Keratinocyte (primary cell): ENCODE measurements around the gene ROBO2. TPM values are rescaled to one million over a fixed set of nuclear protein-coding genes. Genes with fewer than 3 reads are reported as not detected.

ENCODE experiments used
- DNase-seq: peaks from one replicate; pipeline ENCODE4 v3.0.0-alpha.2; 2011; ENCODE audit warnings: low read depth, missing footprints, low spot score
- FAIRE-seq: peaks from 2 replicates; lab custom pipeline; 2011; peaks lifted over from hg19 to GRCh38; lab: Jason Lieb, UNC
- H2AFZ ChIP-seq: 2 replicates; pipeline ENCODE4 v1.6.0; 2012; ENCODE audit warnings: low read length, control low read depth, inconsistent platforms; ENCODE audit not compliant: control insufficient read depth
- H3K27ac ChIP-seq: 2 replicates; pipeline ENCODE4 v1.5.1; 2011; ENCODE audit warnings: low read length; ENCODE audit not compliant: control insufficient read depth, insufficient read depth
- H3K27me3 ChIP-seq: 3 replicates; pipeline ENCODE4 v1.6.0; 2011; ENCODE audit warnings: low read length; ENCODE audit not compliant: control insufficient read depth, insufficient read depth; ENCODE audit errors: extremely low read depth
- H3K36me3 ChIP-seq, 2 experiments: 2 replicates in 1 of 2; 3 replicates in 1 of 2; pipeline ENCODE4 v1.5.1; 2011; ENCODE audit warnings: low read length in 2 of 2, mild to moderate bottlenecking in 1 of 2; ENCODE audit not compliant: control insufficient read depth in 2 of 2, insufficient read depth in 2 of 2; ENCODE audit errors: extremely low read depth in 1 of 2
- H3K4me1 ChIP-seq: 3 replicates; pipeline ENCODE4 v1.5.1; 2011; ENCODE audit warnings: low read length; ENCODE audit not compliant: control insufficient read depth, insufficient read depth; ENCODE audit errors: extremely low read depth
- H3K4me2 ChIP-seq: 3 replicates; pipeline ENCODE4 v1.6.0; 2011; ENCODE audit warnings: low read depth, low read length; ENCODE audit not compliant: control insufficient read depth, insufficient read depth; ENCODE audit errors: extremely low read depth
- H3K4me3 ChIP-seq, 3 experiments: fragments of 200-600 bp in 1 of 3; sonication (generic) in 1 of 3; 2 replicates in 2 of 3; 3 replicates in 1 of 3; pipeline ENCODE4 v1.5.1; 2011 to 2016; ENCODE audit warnings: low read length in 3 of 3, mild to moderate bottlenecking in 3 of 3, control low read depth in 2 of 3, inconsistent platforms in 1 of 3, low read depth in 1 of 3, mixed read lengths in 1 of 3, mixed run types in 1 of 3, moderate library complexity in 1 of 3; ENCODE audit not compliant: control insufficient read depth in 2 of 3, insufficient read depth in 2 of 3; ENCODE audit errors: extremely low read depth in 1 of 3
- H3K79me2 ChIP-seq: 2 replicates; pipeline ENCODE4 v1.6.0; 2012; ENCODE audit warnings: low read length; ENCODE audit not compliant: control insufficient read depth, insufficient read depth
- H3K9ac ChIP-seq: 3 replicates; pipeline ENCODE4 v1.6.0; 2011; ENCODE audit warnings: low read length; ENCODE audit not compliant: control insufficient read depth, insufficient read depth; ENCODE audit errors: extremely low read depth
- H3K9me1 ChIP-seq: 3 replicates; pipeline ENCODE4 v1.6.0; 2011; ENCODE audit warnings: low read length; ENCODE audit not compliant: control insufficient read depth, insufficient read depth; ENCODE audit errors: extremely low read depth
- H3K9me3 ChIP-seq: 2 replicates; pipeline ENCODE4 v1.5.1; 2012; ENCODE audit warnings: low read depth, low read length; ENCODE audit not compliant: control insufficient read depth
- H4K20me1 ChIP-seq: 3 replicates; pipeline ENCODE4 v1.6.0; 2011; ENCODE audit warnings: low read length; ENCODE audit not compliant: control insufficient read depth, insufficient read depth; ENCODE audit errors: extremely low read depth
- EZH2 ChIP-seq: IDR thresholded peaks from one replicate; pipeline ENCODE4 v1.6.1; 2012; ENCODE audit warnings: inconsistent platforms, mild to moderate bottlenecking, low read length, moderate library complexity
- dilution Hi-C: fragments of 300-500 bp; cut with MboI; formaldehyde crosslinking; loops from one replicate; pipeline ENCODE4 v1.7.0; 2020; ENCODE audit warnings: low sequenced_read_pairs; ENCODE audit not compliant: extremely low pct_ligation_motif_present
- polyA plus RNA-seq, 5 experiments: library from polyadenylated mRNA; depleted of rRNA in 3 of 5; stranded (reverse) in 3 of 5; stranded (forward) in 1 of 5; unstranded in 1 of 5; fragments of >200 nt; gene quantifications; 1 replicate in 1 of 5; 2 replicates in 3 of 5; 3 replicates in 1 of 5; pipeline versions ENCODE4 v1.2.1 to v1.2.3, GENCODE V29; 2011 to 2012; ENCODE audit warnings: missing spikeins in 2 of 5, low read depth in 1 of 5, low replicate concordance in 1 of 5
- TF ChIP-seq, protein P1 (sequence below), 3 experiments: IDR thresholded peaks in 1 of 3; conservative IDR thresholded peaks in 1 of 3; optimal IDR thresholded peaks in 1 of 3; 2 replicates in 2 of 3; 3 replicates in 1 of 3; pipeline versions ENCODE3 to v1.5.1; 2011; ENCODE audit warnings: low read length in 3 of 3, mild to moderate bottlenecking in 3 of 3, moderate library complexity in 2 of 3, control low read depth in 1 of 3, inconsistent platforms in 1 of 3; ENCODE audit not compliant: insufficient read depth in 2 of 3; ENCODE audit errors: extremely low read depth in 1 of 3

Gene ROBO2
- polyA plus RNA-seq, 1 donor (not counting 4 experiments of a cell fraction or from before 2014, with no cell fraction given): 0.30 TPM

DNA sequence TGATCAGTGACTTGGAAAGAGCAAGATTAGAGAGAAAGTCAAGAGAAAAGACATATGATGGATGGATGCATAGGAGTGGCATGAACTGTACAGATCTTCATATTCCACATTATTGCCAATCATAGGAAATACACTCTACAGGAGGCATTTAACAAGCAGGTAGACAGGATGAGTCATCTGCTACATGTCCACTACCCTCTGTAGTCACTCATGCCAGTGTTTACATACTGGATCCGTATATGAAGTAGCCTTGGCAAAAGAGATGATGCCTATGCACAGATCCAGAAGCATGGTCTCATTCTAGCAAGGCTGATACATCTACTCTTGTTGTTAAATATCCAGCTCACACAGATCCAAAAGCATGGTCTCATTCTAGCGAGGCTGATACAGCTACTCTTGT lies 632.1 kb downstream of the ROBO2 start:
- Histone ChIP-seq H3K27ac (no peak overlapping the region), H3K4me2 (no peak overlapping the region), H3K4me3 (no peak overlapping the region), H3K9me3 (no peaks in the 10 kb centered on the region), H2AFZ (no peak overlapping the region), H3K79me2 (no peaks in the 10 kb centered on the region), H3K9me1 (no peaks in the 10 kb centered on the region), H3K36me3 (no peaks in the 10 kb centered on the region), H3K9ac (no peak overlapping the region), H4K20me1 (no peaks in the 10 kb centered on the region), H3K27me3 (no peaks in the 10 kb centered on the region), H3K4me1 (no peaks in the 10 kb centered on the region)
- TF ChIP-seq, protein P1, sequence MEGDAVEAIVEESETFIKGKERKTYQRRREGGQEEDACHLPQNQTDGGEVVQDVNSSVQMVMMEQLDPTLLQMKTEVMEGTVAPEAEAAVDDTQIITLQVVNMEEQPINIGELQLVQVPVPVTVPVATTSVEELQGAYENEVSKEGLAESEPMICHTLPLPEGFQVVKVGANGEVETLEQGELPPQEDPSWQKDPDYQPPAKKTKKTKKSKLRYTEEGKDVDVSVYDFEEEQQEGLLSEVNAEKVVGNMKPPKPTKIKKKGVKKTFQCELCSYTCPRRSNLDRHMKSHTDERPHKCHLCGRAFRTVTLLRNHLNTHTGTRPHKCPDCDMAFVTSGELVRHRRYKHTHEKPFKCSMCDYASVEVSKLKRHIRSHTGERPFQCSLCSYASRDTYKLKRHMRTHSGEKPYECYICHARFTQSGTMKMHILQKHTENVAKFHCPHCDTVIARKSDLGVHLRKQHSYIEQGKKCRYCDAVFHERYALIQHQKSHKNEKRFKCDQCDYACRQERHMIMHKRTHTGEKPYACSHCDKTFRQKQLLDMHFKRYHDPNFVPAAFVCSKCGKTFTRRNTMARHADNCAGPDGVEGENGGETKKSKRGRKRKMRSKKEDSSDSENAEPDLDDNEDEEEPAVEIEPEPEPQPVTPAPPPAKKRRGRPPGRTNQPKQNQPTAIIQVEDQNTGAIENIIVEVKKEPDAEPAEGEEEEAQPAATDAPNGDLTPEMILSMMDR (optimal IDR thresholded peaks at IDR 0.05 in 1 of 3, IDR thresholded peaks at IDR 0.05 in 1 of 3, conservative IDR thresholded peaks at IDR 0.05 in 1 of 3; ENCODE audit: extremely low read depth in 1 of 3, insufficient read depth in 2 of 3, low read length in 3 of 3): no peak
- TF ChIP-seq EZH2: no peak
- no peak for DNase-seq
- FAIRE-seq: no peak
- dilution Hi-C loops: no loop called here

DNA sequence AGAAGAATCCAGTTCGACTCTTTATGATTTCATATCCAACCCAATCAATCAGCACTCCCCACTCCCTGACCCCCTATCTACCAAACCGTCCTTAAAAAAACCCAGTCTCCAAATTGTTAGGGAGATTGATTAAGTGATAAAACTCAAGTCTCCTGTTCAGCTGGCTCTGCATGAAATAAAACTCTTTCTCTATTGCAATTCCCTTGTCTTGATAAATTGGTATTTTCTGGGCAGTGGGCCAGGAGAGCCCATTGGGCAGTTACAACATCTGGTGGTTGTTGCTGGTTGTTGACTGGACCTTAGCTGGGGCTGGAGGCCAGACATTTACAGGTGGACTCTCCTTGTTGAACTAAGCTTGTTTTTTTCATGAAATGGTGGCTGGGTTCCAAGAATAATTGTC lies 642.3 kb downstream of the ROBO2 start:
- Histone ChIP-seq H3K27me3 (no peaks in the 10 kb centered on the region), H3K4me3 (no peak overlapping the region), H3K4me1 (no peaks in the 10 kb centered on the region), H2AFZ (no peak overlapping the region), H3K9ac (no peak overlapping the region), H3K79me2 (no peaks in the 10 kb centered on the region), H3K4me2 (no peak overlapping the region), H3K9me1 (no peaks in the 10 kb centered on the region), H3K9me3 (peaks cover 4% of the 10 kb centered on the region), H3K27ac (no peak overlapping the region), H4K20me1 (no peaks in the 10 kb centered on the region), H3K36me3 (no peaks in the 10 kb centered on the region)
- no peak for DNase-seq
- dilution Hi-C loops: no loop called here
- no peak for FAIRE-seq
- TF ChIP-seq, protein P1 (optimal IDR thresholded peaks at IDR 0.05 in 1 of 3, IDR thresholded peaks at IDR 0.05 in 1 of 3, conservative IDR thresholded peaks at IDR 0.05 in 1 of 3; ENCODE audit: extremely low read depth in 1 of 3, insufficient read depth in 2 of 3, low read length in 3 of 3): no peak
- TF ChIP-seq EZH2: no peak
